Tibial nerve (tissue), 4 donors: ENCODE results near the gene SLX4IP. TPM values are rescaled to one million over a fixed set of nuclear protein-coding genes. Genes with fewer than 3 reads are reported as not detected.

Experiments
- DNase-seq, 2 donors: peaks; one replicate each; pipeline ENCODE4 v3.0.0-alpha.2; 2019; ENCODE audit warnings: low spot score in 2 of 2
- H3K27ac ChIP-seq, 4 donors: fragments of 200-600 bp; sonication (generic) in 3 of 4; one replicate each; pipeline ENCODE4 v1.5.1; 2017 to 2019; ENCODE audit warnings: mild to moderate bottlenecking in 1 of 4
- H3K27me3 ChIP-seq, 2 donors: fragments of 200-600 bp; sonication (generic) in 1 of 2; one replicate each; pipeline versions ENCODE4 v1.5.1 to v1.6.0; 2017 to 2019
- H3K36me3 ChIP-seq, 3 donors: fragments of 200-600 bp; sonication (generic); one replicate each; pipeline ENCODE4 v1.5.1; 2018 to 2019
- H3K4me1 ChIP-seq, 4 donors: fragments of 200-600 bp; sonication (generic) in 3 of 4; one replicate each; pipeline ENCODE4 v1.5.1; 2017 to 2019
- H3K4me3 ChIP-seq, 4 donors: fragments of 200-600 bp; sonication (generic) in 3 of 4; one replicate each; pipeline ENCODE4 v1.5.1; 2017 to 2019; ENCODE audit warnings: mild to moderate bottlenecking in 1 of 4, moderate library complexity in 1 of 4
- H3K9me3 ChIP-seq, 4 donors: fragments of 200-600 bp; sonication (generic) in 3 of 4; one replicate each; pipeline ENCODE4 v1.5.1; 2017 to 2019
- EP300 ChIP-seq, 2 donors: sonication (generic); formaldehyde crosslinking; IDR thresholded peaks; one replicate each; pipeline ENCODE4 v1.6.1; 2017; ENCODE audit warnings: antibody characterized with exemption in 2 of 2, mild to moderate bottlenecking in 1 of 2
- POLR2A ChIP-seq, 2 donors: fragments of 450-650 bp; IDR thresholded peaks; one replicate each; pipeline ENCODE4 v1.6.1; 2017; ENCODE audit warnings: antibody characterized with exemption in 2 of 2, mild to moderate bottlenecking in 2 of 2, moderate library complexity in 2 of 2
- WGBS, 2 donors: methylation state at CpG; one replicate each; pipeline ENCODE4 v1.1.5; 2018; 5-methylcytosine and 5-hydroxymethylcytosine counted together
- total RNA-seq, 4 donors: library from RNA; depleted of rRNA; stranded (reverse); fragments of >200 nt; gene quantifications; one replicate each; pipeline ENCODE4 v1.1.0, GENCODE V29; 2016
- TF ChIP-seq, protein P1 (sequence below), 5 experiments: fragments of 200-600 bp in 3 of 5; fragments of 450-650 bp in 2 of 5; sonication (generic) in 3 of 5; IDR thresholded peaks; one replicate each; pipeline ENCODE4 v1.5.1; 2016 to 2019; ENCODE audit warnings: antibody characterized with exemption in 5 of 5, mild to moderate bottlenecking in 3 of 5, moderate library complexity in 2 of 5

The SLX4IP gene
- total RNA-seq, 4 donors from 2014 or later: 3.3 to 5.7 (median 3.5) TPM

DNA sequence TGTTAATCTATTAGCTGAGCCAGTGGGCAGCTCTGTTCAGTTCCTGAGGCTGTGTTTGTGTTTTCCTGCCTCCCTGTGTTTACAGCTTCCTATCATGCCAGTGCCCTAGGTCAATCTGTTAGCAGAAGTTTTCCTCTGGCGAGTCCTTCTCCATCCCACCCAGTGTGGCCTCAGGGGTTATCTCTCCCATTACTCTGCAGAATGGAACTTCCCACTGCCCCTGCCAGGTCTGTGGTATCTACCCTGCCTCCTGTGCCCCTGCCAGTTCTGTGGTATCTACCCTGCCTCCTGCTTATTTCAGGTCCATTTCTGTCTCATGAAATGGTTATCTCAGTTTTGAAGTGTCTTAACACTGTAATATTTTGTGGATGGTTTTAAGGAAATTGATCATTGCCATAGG is 63.1 kb downstream of the SLX4IP start:
- Histone ChIP-seq H3K27ac (no peak overlapping the region), H3K36me3 (no peaks in the 10 kb centered on the region), H3K4me3 (no peak overlapping the region), H3K27me3 (no peaks in the 10 kb centered on the region), H3K9me3 (no peaks in the 10 kb centered on the region), H3K4me1 (peaks cover 0 to 23% (median 6%) of the 10 kb centered on the region in 4 donors)
- no peak for DNase-seq
- 65 to 80% methylated on average over 1 of the region's 1 CpG for WGBS, 2 donors
- TF ChIP-seq POLR2A (IDR thresholded peaks at IDR 0.05): no peak
- TF ChIP-seq, protein P1, sequence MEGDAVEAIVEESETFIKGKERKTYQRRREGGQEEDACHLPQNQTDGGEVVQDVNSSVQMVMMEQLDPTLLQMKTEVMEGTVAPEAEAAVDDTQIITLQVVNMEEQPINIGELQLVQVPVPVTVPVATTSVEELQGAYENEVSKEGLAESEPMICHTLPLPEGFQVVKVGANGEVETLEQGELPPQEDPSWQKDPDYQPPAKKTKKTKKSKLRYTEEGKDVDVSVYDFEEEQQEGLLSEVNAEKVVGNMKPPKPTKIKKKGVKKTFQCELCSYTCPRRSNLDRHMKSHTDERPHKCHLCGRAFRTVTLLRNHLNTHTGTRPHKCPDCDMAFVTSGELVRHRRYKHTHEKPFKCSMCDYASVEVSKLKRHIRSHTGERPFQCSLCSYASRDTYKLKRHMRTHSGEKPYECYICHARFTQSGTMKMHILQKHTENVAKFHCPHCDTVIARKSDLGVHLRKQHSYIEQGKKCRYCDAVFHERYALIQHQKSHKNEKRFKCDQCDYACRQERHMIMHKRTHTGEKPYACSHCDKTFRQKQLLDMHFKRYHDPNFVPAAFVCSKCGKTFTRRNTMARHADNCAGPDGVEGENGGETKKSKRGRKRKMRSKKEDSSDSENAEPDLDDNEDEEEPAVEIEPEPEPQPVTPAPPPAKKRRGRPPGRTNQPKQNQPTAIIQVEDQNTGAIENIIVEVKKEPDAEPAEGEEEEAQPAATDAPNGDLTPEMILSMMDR (IDR thresholded peaks at IDR 0.05): no peak
- TF ChIP-seq EP300 (IDR thresholded peaks at IDR 0.05): no peak

DNA sequence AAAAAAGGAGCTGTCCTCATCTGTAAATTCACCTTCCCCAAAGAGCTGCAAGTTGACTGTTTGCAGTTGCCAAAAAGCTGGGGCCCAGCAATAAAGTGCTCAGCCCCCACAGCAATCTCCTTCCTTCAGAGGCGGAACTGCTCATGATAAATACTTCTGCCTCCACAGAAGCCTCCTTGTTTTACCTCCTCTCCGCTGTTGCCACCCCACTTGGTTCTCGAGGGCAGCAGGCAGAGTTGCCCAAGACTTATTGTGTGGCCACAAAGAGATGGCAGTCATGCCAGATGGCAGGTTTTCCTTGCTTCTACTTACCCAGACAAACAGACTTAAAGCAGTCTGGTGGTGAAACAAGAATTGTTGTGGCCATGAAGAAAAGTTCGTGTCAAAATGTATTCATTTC is 66.3 kb downstream of the SLX4IP start:
- DNase-seq: no peak
- TF ChIP-seq, protein P1 (IDR thresholded peaks at IDR 0.05): peak in 1 of 5 experiments; percentile 16
- TF ChIP-seq EP300 (IDR thresholded peaks at IDR 0.05) (peak in 1 of 2 donors; percentile 74), POLR2A (IDR thresholded peaks at IDR 0.05) (no peak)
- H3K27me3 ChIP-seq: no peaks in the 10 kb centered on the region
- peaks cover 0 to 48% (median 19%) of the 10 kb centered on the region in 4 donors for H3K4me1 ChIP-seq
- H3K4me3 ChIP-seq: peak overlapping the region in 3 of 4 donors; percentile 5 to 29 (median 24)
- no peaks in the 10 kb centered on the region for H3K9me3 ChIP-seq
- H3K36me3 ChIP-seq: no peaks in the 10 kb centered on the region
- WGBS, 2 donors: 23 to 29% methylated on average over 4 of the region's 4 CpGs
- peak overlapping the region in 3 of 4 donors; percentile 36 to 66 (median 55) for H3K27ac ChIP-seq

DNA sequence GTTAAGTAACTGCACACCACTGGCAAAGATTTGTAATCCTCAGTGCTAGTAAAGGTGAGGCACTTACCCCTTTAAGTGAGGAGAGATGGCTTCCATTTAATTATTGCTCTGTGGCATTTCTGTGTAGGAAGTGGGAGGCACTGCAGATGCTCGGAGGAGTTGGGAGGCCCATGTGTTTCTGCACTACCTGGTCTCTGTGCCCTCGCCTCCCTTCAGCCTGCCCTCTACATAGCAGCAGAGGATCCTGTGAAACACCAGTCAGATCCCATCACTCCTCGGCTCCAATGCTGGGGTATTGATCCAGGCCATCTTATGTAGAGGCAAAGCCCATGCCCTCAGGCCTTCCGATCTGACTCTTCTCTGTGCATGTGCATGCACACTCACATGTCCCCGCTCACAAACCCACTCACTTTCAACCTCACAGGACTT is 67.0 kb downstream of the SLX4IP start:
- H3K36me3 ChIP-seq: no peaks in the 10 kb centered on the region
- H3K9me3 ChIP-seq: no peaks in the 10 kb centered on the region
- H3K27me3 ChIP-seq: no peaks in the 10 kb centered on the region
- WGBS, 2 donors: 77 to 78% methylated on average over 5 of the region's 5 CpGs
- TF ChIP-seq EP300 (IDR thresholded peaks at IDR 0.05) (no peak), POLR2A (IDR thresholded peaks at IDR 0.05) (no peak)
- TF ChIP-seq, protein P1 (IDR thresholded peaks at IDR 0.05): no peak
- no peak for DNase-seq
- peak overlapping the region in 3 of 4 donors; percentile 36 to 66 (median 55) for H3K27ac ChIP-seq
- H3K4me3 ChIP-seq: peak overlapping the region in 3 of 4 donors; percentile 5 to 29 (median 24)
- peaks cover 0 to 53% (median 23%) of the 10 kb centered on the region in 4 donors for H3K4me1 ChIP-seq

DNA sequence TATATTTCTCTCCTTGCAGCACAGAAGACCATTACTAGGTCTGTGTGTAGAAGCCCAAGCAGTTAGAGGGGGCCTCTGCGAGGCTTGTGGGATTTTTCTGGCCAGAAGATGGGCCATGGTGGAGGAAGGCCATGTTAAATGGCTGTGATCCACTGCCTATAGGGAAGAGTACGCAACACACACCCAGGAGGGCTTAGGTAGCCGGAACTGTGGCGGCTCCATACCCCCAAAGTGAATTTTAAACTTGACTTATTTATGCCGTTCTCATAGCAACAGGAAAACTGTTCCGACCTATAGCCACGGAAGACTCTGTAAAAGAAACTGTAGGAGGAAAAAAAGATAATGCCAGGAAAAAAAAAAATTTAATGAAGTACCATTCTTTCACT is 69.5 kb downstream of the SLX4IP start:
- Histone ChIP-seq H3K4me1 (peaks cover 4 to 78% (median 33%) of the 10 kb centered on the region in 4 donors), H3K27ac (peak overlapping the region; percentile 51 to 86 (median 68)), H3K36me3 (no peaks in the 10 kb centered on the region), H3K4me3 (no peak overlapping the region), H3K27me3 (no peaks in the 10 kb centered on the region), H3K9me3 (no peaks in the 10 kb centered on the region)
- no peak for DNase-seq
- TF ChIP-seq, protein P1 (IDR thresholded peaks at IDR 0.05): no peak
- TF ChIP-seq EP300 (IDR thresholded peaks at IDR 0.05): no peak
- 74 to 79% methylated on average over 7 of the region's 7 CpGs for WGBS, 2 donors

DNA sequence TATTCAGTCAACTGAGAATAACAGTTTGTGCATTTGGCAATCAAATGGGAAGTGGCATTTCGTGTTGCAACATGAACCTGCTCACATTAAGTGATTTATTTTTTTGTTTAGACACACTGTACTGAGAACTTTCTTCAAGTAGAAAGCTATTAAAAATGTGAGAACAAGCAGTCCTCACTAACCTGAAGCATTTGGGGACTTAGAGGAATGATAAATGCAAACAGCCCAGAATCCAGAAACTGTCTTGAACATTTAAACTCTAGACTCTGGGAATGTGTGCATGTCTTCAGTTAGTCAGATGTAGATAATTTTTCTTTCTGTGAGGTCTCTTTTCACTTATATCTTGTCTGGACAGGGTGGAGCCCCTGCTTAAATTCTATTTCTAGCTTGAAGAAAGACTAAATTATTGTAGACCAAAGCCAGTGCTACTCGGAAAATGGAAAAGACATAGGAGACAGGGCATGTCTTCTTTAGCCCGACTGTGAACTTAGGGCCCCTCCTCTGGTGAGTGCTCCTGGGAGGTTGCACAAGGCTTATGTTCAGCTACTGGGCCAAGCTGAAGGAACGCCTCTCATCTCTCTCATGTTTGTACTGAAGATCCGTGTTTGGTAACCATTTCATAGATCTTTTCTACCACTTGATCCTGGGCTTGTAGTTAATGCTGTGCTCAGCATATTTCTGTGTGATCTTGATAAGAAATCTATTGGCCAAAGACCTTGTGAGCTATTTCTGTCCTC is 70.1 kb downstream of the SLX4IP start:
- TF ChIP-seq POLR2A (IDR thresholded peaks at IDR 0.05) (no peak), EP300 (IDR thresholded peaks at IDR 0.05) (peak; percentile 60 to 91)
- Histone ChIP-seq H3K27ac (peak overlapping the region; percentile 51 to 86 (median 71)), H3K4me3 (no peak overlapping the region), H3K9me3 (no peaks in the 10 kb centered on the region), H3K4me1 (peaks cover 4 to 82% (median 33%) of the 10 kb centered on the region in 4 donors), H3K27me3 (no peaks in the 10 kb centered on the region), H3K36me3 (no peaks in the 10 kb centered on the region)
- WGBS, 2 donors: 35 to 37% methylated on average over 5 of the region's 5 CpGs
- peak in 1 of 2 donors; percentile 70 for DNase-seq
